H1 (cell line): ENCODE data around the gene SKIC8. TPM values are rescaled to one million over a fixed set of nuclear protein-coding genes. Genes with fewer than 3 reads are reported as not detected.

Experiments
- KDM5A ChIP-seq: fragments of 200-600 bp; IDR thresholded peaks from 2 replicates; pipeline ENCODE4 v1.7.1; 2012; ENCODE audit warnings: mild to moderate bottlenecking, low read length, inconsistent platforms, mixed read lengths
- NRF1 ChIP-seq: IDR thresholded peaks from 2 replicates; pipeline ENCODE4 v1.6.1; 2011; ENCODE audit warnings: mild to moderate bottlenecking, low read depth, low read length, improper control_type of control experiment
- polyA plus RNA-seq, 7 experiments: library from polyadenylated mRNA; depleted of rRNA in 3 of 7; stranded (reverse) in 5 of 7; unstranded in 2 of 7; fragments of >200 nt in 5 of 7; fragments of 200-250 nt in 2 of 7; gene quantifications; 1 replicate in 5 of 7; 2 replicates in 1 of 7; 4 replicates in 1 of 7; pipeline versions ENCODE4 v1.2.1 to v1.2.3, GENCODE V29; 2011 to 2013; ENCODE audit warnings: missing spikeins in 2 of 7, mixed read lengths in 2 of 7
- total RNA-seq: library from RNA; stranded (reverse); fragmentation: NEBNext Ultra II Directional; extraction: Animal tissue kit (Norgen Biotek cat#: 25700); gene quantifications from 2 replicates; pipeline ENCODE4 v1.2.1, GENCODE V29; 2021

SKIC8 gene
- total and polyA plus RNA-seq, 2 of the 8 experiments (the other 6 are each of a cell fraction or from before 2014, with no cell fraction given): 44.2 to 77.7 TPM

- no peak for TF ChIP-seq KDM5A
- no peak for TF ChIP-seq NRF1
- TF ChIP-seq, all 59 proteins: peak for 0
These were observed 20.2 kb upstream of the SKIC8 start (continued) for GRCh38 chr15:78319588-78319987.
